IMR-90 (cell line): ENCODE results near the gene PAQR5. TPM values are rescaled to one million over a fixed set of nuclear protein-coding genes. Genes with fewer than 3 reads are reported as not detected.

Experiments used
- ATAC-seq: fragments of 200-7000 bp; cut with Tn5 transposase; 2 replicates; pipeline ENCODE4 v1.9.1; 2020; ENCODE audit warnings: low read depth, mild to moderate bottlenecking, moderate library complexity
- BruUV-seq: library from RNA; stranded (reverse); fragments of 400-500 nt; replicated peaks from 2 replicates; lab custom pipeline; 2021; lab: Mats Ljungman, UMichigan
- CTCF ChIA-PET: fragments of 300-600 bp; formaldehyde crosslinking; extraction: SDS; loops from one replicate; lab custom pipeline; 2021; ENCODE audit warnings: antibody characterized with exemption; lab: Yijun Ruan, JAX
- POLR2A ChIA-PET: fragments of 300-600 bp; sonication (Branson Sonifier 250); formaldehyde crosslinking; loops from one replicate; lab custom pipeline; 2022; ENCODE audit warnings: antibody characterized with exemption; ENCODE audit not compliant: unreplicated experiment; lab: Charles Lee
- DNase-seq: peaks from one replicate; pipeline ENCODE4 v3.0.0; 2013
- H2AFZ ChIP-seq: replicated peaks from 2 replicates; pipeline ENCODE3; 2013; ENCODE audit warnings: low read length, mild to moderate bottlenecking; ENCODE audit not compliant: poor library complexity
- H2AK5ac ChIP-seq: 2 replicates; pipeline ENCODE4 v1.6.1; 2013; ENCODE audit warnings: low read depth, low read length, inconsistent platforms
- H2AK9ac ChIP-seq: replicated peaks from 2 replicates; pipeline ENCODE3; 2013; ENCODE audit warnings: mild to moderate bottlenecking, low read depth, low read length, moderate library complexity; ENCODE audit not compliant: poor library complexity
- H2BK120ac ChIP-seq: 2 replicates; pipeline ENCODE4 v1.6.1; 2013; ENCODE audit warnings: low read depth, low read length, inconsistent platforms
- H2BK15ac ChIP-seq: 3 replicates; pipeline ENCODE4 v1.6.1; 2013; ENCODE audit warnings: low read depth, low read length, inconsistent platforms
- H2BK20ac ChIP-seq: 2 replicates; pipeline ENCODE4 v1.6.1; 2013; ENCODE audit warnings: low read depth, mild to moderate bottlenecking, inconsistent platforms, low read length, moderate library complexity
- H2BK5ac ChIP-seq: 2 replicates; pipeline ENCODE4 v1.6.1; 2013; ENCODE audit warnings: mild to moderate bottlenecking, low read depth, low read length, inconsistent platforms; ENCODE audit not compliant: poor library complexity, severe bottlenecking
- H3K14ac ChIP-seq: replicated peaks from 2 replicates; pipeline ENCODE4 v1.6.1; 2013; ENCODE audit warnings: low read depth, low read length, inconsistent platforms
- H3K18ac ChIP-seq: 2 replicates; pipeline ENCODE4 v1.6.1; 2013; ENCODE audit warnings: low read depth, low read length, control low read depth
- H3K23ac ChIP-seq: 2 replicates; pipeline ENCODE4 v1.6.1; 2013; ENCODE audit warnings: low read depth, low read length, inconsistent platforms
- H3K27ac ChIP-seq: 2 replicates; pipeline ENCODE4 v1.5.1; 2013; ENCODE audit warnings: mild to moderate bottlenecking, control low read depth, low read length; ENCODE audit not compliant: insufficient read depth
- H3K27me3 ChIP-seq: 2 replicates; pipeline ENCODE4 v1.6.1; 2013; ENCODE audit warnings: low read length; ENCODE audit not compliant: control insufficient read depth, insufficient read depth
- H3K36me3 ChIP-seq: 2 replicates; pipeline ENCODE4 v1.6.1; 2013; ENCODE audit warnings: low read length, mixed read lengths; ENCODE audit not compliant: control insufficient read depth, insufficient read depth
- H3K4ac ChIP-seq: 2 replicates; pipeline ENCODE4 v1.6.1; 2013; ENCODE audit warnings: low read depth, low read length, inconsistent platforms
- H3K4me1 ChIP-seq: 2 replicates; pipeline ENCODE4 v1.6.1; 2013; ENCODE audit warnings: low read length, mixed read lengths; ENCODE audit not compliant: control insufficient read depth, insufficient read depth
- H3K4me2 ChIP-seq: 2 replicates; pipeline ENCODE4 v1.6.1; 2013; ENCODE audit warnings: low read depth, mild to moderate bottlenecking, control low read depth, low read length, moderate library complexity
- H3K4me3 ChIP-seq: 2 replicates; pipeline ENCODE4 v1.5.1; 2013; ENCODE audit warnings: low read depth, mild to moderate bottlenecking, control low read depth, low read length, moderate library complexity; ENCODE audit not compliant: insufficient read depth
- H3K56ac ChIP-seq: 2 replicates; pipeline ENCODE4 v1.6.1; 2013; ENCODE audit warnings: low read length, inconsistent platforms; ENCODE audit not compliant: insufficient read depth; ENCODE audit errors: extremely low read depth
- H3K79me1 ChIP-seq, 2 experiments: 2 replicates each; pipeline ENCODE4 v1.6.1; 2013; ENCODE audit warnings: low read length in 2 of 2, inconsistent platforms in 1 of 2, low read depth in 1 of 2
- H3K9ac ChIP-seq: 2 replicates; pipeline ENCODE4 v1.6.1; 2013; ENCODE audit warnings: low read depth, low read length, control low read depth
- H3K9me1 ChIP-seq: 2 replicates; pipeline ENCODE4 v1.6.1; 2013; ENCODE audit warnings: low read length, inconsistent platforms; ENCODE audit not compliant: insufficient read depth
- H3K9me3 ChIP-seq: 2 replicates; pipeline ENCODE4 v1.6.1; 2013; ENCODE audit warnings: low read length; ENCODE audit not compliant: control insufficient read depth, insufficient read depth
- H4K20me1 ChIP-seq: 2 replicates; pipeline ENCODE4 v1.6.1; 2013; ENCODE audit warnings: low read length, inconsistent platforms; ENCODE audit not compliant: insufficient read depth
- H4K5ac ChIP-seq: 2 replicates; pipeline ENCODE4 v1.6.1; 2013; ENCODE audit warnings: mild to moderate bottlenecking, low read depth, low read length, control low read depth
- H4K8ac ChIP-seq, 2 experiments: 2 replicates each; pipeline ENCODE4 v1.6.1; 2013; ENCODE audit warnings: low read depth in 2 of 2, low read length in 2 of 2, control low read depth in 1 of 2, inconsistent platforms in 1 of 2
- H4K91ac ChIP-seq: 2 replicates; pipeline ENCODE4 v1.6.1; 2013; ENCODE audit warnings: low read depth, low read length, inconsistent platforms; ENCODE audit not compliant: insufficient read depth
- BHLHE40 ChIP-seq: fragments of 150-350 bp; IDR thresholded peaks from 2 replicates; pipeline ENCODE4 v1.6.1; 2016; ENCODE audit warnings: mild to moderate bottlenecking, low read depth, low read length
- CEBPB ChIP-seq: IDR thresholded peaks from 2 replicates; pipeline ENCODE4 v1.6.1; 2012; ENCODE audit warnings: low read depth, low read length, improper control_type of control experiment
- CHD1 ChIP-seq: IDR thresholded peaks from 2 replicates; pipeline ENCODE4 v1.6.1; 2012; ENCODE audit warnings: low read depth, low read length, improper control_type of control experiment
- FOS ChIP-seq: fragments of 150-350 bp; IDR thresholded peaks from 2 replicates; pipeline ENCODE4 v1.6.1; 2016; ENCODE audit warnings: low read depth, low read length
- MAFK ChIP-seq: IDR thresholded peaks from 2 replicates; pipeline ENCODE4 v1.6.1; 2012; ENCODE audit warnings: low read depth, low read length, improper control_type of control experiment
- MAZ ChIP-seq: IDR thresholded peaks from 2 replicates; pipeline ENCODE4 v1.6.1; 2012; ENCODE audit warnings: low read depth, mild to moderate bottlenecking, low read length, improper control_type of control experiment, moderate library complexity, borderline replicate concordance
- NFE2L2 ChIP-seq: fragments of 150-350 bp; IDR thresholded peaks from 2 replicates; pipeline ENCODE4 v1.6.1; 2016; ENCODE audit warnings: low read depth, mild to moderate bottlenecking, low read length
- POLR2A ChIP-seq: IDR thresholded peaks from 2 replicates; pipeline ENCODE4 v1.6.1; 2012; ENCODE audit warnings: mild to moderate bottlenecking, low read depth, low read length
- RAD21 ChIP-seq: IDR thresholded peaks from 2 replicates; pipeline ENCODE4 v1.6.1; 2012; ENCODE audit warnings: low read length, improper control_type of control experiment
- RCOR1 ChIP-seq: IDR thresholded peaks from 2 replicates; pipeline ENCODE4 v1.6.1; 2012; ENCODE audit warnings: mild to moderate bottlenecking, low read length, improper control_type of control experiment; ENCODE audit not compliant: insufficient replicate concordance
- RFX5 ChIP-seq: IDR thresholded peaks from 2 replicates; pipeline ENCODE4 v1.8.0; 2012; ENCODE audit warnings: low read depth, mild to moderate bottlenecking, low read length, moderate library complexity
- SMC3 ChIP-seq: fragments of 150-350 bp; IDR thresholded peaks from 2 replicates; pipeline ENCODE4 v1.6.1; 2016; ENCODE audit warnings: low read depth, mild to moderate bottlenecking, antibody characterized with exemption, low read length, moderate library complexity
- WGBS, 2 experiments: methylation state at CpG; one replicate each; pipeline versions ENCODE4 v1.1.5 to v1.1.7; 2013; ENCODE audit warnings: missing lambda C conversion rate in 2 of 2; ENCODE audit not compliant: insufficient read length in 1 of 2; ENCODE audit errors: extremely low coverage in 2 of 2; 5-methylcytosine and 5-hydroxymethylcytosine counted together
- dilution Hi-C: fragments of 300-500 bp; cut with HindIII; formaldehyde crosslinking; loops from one replicate; pipeline ENCODE4 v1.14.3; 2018; ENCODE audit warnings: low sequenced_read_pairs; ENCODE audit not compliant: unreplicated experiment
- in situ Hi-C: fragments of 300-500 bp; cut with MboI; formaldehyde crosslinking; loops from 3 replicates; pipeline ENCODE4 v1.14.3; 2019; ENCODE audit warnings: low sequenced_read_pairs, inconsistent platforms, mixed read lengths
- intact Hi-C: fragments of 100-400 bp; cut with micrococcal nuclease; formaldehyde crosslinking; loops from 2 replicates; pipeline ENCODE4 v1.10.0; 2022
- polyA plus RNA-seq, 3 experiments: library from polyadenylated mRNA; depleted of rRNA; stranded (reverse); fragments of >200 nt; gene quantifications; 2 replicates each; pipeline ENCODE4 v1.2.3, GENCODE V29; 2012; ENCODE audit warnings: low replicate concordance in 1 of 3
- total RNA-seq: library from RNA; depleted of rRNA; stranded (reverse); fragments of >200 nt; gene quantifications from 2 replicates; pipeline ENCODE4 v1.2.3, GENCODE V29; 2012
- TF ChIP-seq, protein P1 (sequence below): fragments of 150-350 bp; IDR thresholded peaks from 2 replicates; pipeline ENCODE4 v1.6.1; 2016; ENCODE audit warnings: low read depth, mild to moderate bottlenecking, low read length, moderate library complexity, borderline replicate concordance
- TF ChIP-seq, protein P2 (sequence below): fragments of 150-350 bp; IDR thresholded peaks from 2 replicates; pipeline ENCODE4 v1.6.1; 2017; ENCODE audit warnings: mild to moderate bottlenecking, antibody characterized with exemption, low read length, low read depth
- TF ChIP-seq, protein P3 (sequence below): conservative IDR thresholded peaks from 2 replicates; pipeline ENCODE4 v1.5.1; 2012; ENCODE audit warnings: mild to moderate bottlenecking, low read depth, low read length, improper control_type of control experiment

The PAQR5 gene
- total and polyA plus RNA-seq, 2 of the 4 experiments (the other 2 are of a cell fraction), result 2.3 to 2.7 TPM

DNA sequence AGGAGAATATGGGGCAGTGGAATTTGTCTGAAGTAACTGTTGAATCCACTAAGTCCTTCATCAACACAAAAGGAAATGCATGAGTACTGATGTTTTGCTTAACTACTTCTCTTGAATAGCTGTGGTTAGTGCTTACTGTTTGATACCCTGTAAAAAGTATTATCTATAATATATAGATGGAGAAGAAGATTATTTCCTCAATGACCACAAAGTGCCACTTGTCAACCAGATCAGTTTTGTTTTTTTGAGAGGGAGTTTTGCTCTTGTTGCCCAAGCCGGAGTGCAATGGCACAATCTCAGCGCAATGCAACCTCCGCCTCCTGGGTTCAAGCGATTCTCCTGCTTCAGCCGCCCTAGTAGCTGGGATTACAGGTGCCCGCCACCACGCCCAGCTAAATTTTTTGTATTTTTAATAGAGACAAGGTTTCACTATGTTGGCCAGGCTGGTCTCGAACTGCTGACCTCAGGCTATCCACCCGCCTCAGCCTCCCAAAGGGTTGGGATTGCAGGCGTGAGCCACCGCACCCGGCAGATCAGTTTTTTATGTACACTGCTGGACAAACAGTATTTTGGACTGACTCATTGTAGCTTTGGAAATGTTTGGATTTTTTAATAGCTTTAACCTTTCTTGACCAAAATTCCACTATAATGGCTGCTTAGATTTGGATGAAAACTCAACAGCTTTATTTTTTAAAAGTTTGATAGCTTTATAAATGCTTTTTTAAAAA, 152.4 kb downstream of the PAQR5 start:
- no peak overlapping the region for H3K27ac ChIP-seq
- no peak overlapping the region for H3K14ac ChIP-seq
- H2BK20ac ChIP-seq, result no peak overlapping the region
- peaks cover 18% of the 10 kb centered on the region for H3K36me3 ChIP-seq
- H4K20me1 ChIP-seq, result peaks cover 35% of the 10 kb centered on the region
- TF ChIP-seq CHD1 (no peak), MAFK (no peak), SMC3 (no peak), BHLHE40 (no peak), POLR2A (no peak), FOS (no peak), RAD21 (no peak), RFX5 (no peak), RCOR1 (no peak), MAZ (no peak), NFE2L2 (no peak), CEBPB (no peak)
- TF ChIP-seq, protein P1, sequence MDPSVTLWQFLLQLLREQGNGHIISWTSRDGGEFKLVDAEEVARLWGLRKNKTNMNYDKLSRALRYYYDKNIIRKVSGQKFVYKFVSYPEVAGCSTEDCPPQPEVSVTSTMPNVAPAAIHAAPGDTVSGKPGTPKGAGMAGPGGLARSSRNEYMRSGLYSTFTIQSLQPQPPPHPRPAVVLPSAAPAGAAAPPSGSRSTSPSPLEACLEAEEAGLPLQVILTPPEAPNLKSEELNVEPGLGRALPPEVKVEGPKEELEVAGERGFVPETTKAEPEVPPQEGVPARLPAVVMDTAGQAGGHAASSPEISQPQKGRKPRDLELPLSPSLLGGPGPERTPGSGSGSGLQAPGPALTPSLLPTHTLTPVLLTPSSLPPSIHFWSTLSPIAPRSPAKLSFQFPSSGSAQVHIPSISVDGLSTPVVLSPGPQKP, result no peak
- TF ChIP-seq, protein P2, sequence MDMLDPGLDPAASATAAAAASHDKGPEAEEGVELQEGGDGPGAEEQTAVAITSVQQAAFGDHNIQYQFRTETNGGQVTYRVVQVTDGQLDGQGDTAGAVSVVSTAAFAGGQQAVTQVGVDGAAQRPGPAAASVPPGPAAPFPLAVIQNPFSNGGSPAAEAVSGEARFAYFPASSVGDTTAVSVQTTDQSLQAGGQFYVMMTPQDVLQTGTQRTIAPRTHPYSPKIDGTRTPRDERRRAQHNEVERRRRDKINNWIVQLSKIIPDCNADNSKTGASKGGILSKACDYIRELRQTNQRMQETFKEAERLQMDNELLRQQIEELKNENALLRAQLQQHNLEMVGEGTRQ, result no peak
- TF ChIP-seq, protein P3, sequence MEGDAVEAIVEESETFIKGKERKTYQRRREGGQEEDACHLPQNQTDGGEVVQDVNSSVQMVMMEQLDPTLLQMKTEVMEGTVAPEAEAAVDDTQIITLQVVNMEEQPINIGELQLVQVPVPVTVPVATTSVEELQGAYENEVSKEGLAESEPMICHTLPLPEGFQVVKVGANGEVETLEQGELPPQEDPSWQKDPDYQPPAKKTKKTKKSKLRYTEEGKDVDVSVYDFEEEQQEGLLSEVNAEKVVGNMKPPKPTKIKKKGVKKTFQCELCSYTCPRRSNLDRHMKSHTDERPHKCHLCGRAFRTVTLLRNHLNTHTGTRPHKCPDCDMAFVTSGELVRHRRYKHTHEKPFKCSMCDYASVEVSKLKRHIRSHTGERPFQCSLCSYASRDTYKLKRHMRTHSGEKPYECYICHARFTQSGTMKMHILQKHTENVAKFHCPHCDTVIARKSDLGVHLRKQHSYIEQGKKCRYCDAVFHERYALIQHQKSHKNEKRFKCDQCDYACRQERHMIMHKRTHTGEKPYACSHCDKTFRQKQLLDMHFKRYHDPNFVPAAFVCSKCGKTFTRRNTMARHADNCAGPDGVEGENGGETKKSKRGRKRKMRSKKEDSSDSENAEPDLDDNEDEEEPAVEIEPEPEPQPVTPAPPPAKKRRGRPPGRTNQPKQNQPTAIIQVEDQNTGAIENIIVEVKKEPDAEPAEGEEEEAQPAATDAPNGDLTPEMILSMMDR, result no peak
- no peak overlapping the region; a peak in 1 of 4 replicates for H4K8ac ChIP-seq
- ATAC-seq (no peak), DNase-seq (no peak)
- H3K9ac ChIP-seq, result no peak overlapping the region
- no peak overlapping the region for H3K4me3 ChIP-seq
- no peak overlapping the region for H4K91ac ChIP-seq
- H2BK120ac ChIP-seq, result no peak overlapping the region
- no peak overlapping the region for H2AK9ac ChIP-seq
- H3K79me1 ChIP-seq, result peaks cover 9 to 37% of the 10 kb centered on the region in 2 experiments; a peak in 3 of 4 replicates
- H3K23ac ChIP-seq, result no peak overlapping the region
- no peak overlapping the region for H2BK15ac ChIP-seq
- no peak overlapping the region for H2AK5ac ChIP-seq
- no TSS peak for BruUV-seq
- dilution Hi-C loops (no loop called here), intact Hi-C loops (loop anchor here (10.0 kb wide), 1 partner anchor 286 kb away; the partner anchor contains the start of gene GLCE), in situ Hi-C loops (no loop called here)
- H3K9me1 ChIP-seq, result peaks cover 6% of the 10 kb centered on the region
- no peak overlapping the region for H2AFZ ChIP-seq
- WGBS, 2 experiments, result 100% methylated on average over 3 of the region's 12 CpGs; no CpG with 5 or more reads in 1 of the 2 experiments
- POLR2A ChIA-PET, result interaction anchor here (0.6 to 1.6 kb wide), 2 partner anchors 11 to 33 kb away, joined by 4 to 6 read pairs; no protein-coding TSS in a partner anchor
- no peak overlapping the region for H3K4ac ChIP-seq
- no peaks in the 10 kb centered on the region for H3K27me3 ChIP-seq
- H4K5ac ChIP-seq, result no peak overlapping the region
- CTCF ChIA-PET, result interaction anchor here (1.4 kb wide), 1 partner anchor 12 kb away, joined by 11 read pairs; no protein-coding TSS in a partner anchor
- peaks cover 9% of the 10 kb centered on the region for H3K4me1 ChIP-seq
- H3K56ac ChIP-seq, result no peak overlapping the region
- no peak overlapping the region for H3K4me2 ChIP-seq
- no peak overlapping the region for H2BK5ac ChIP-seq
- no peaks in the 10 kb centered on the region for H3K9me3 ChIP-seq
- no peak overlapping the region for H3K18ac ChIP-seq
